SK-N-SH treated with all-trans-retinoic acid at 6 μM for 48 hours (cell line): ENCODE results near the gene ERN1.

ENCODE experiments used
- ATAC-seq: fragments of 200-7000 bp; cut with Tn5 transposase; 3 replicates; pipeline ENCODE4 v1.9.1; 2020; ENCODE audit warnings: mild to moderate bottlenecking, moderate library complexity
- ARNTL ChIP-seq: fragments of 450-650 bp; formaldehyde crosslinking; IDR thresholded peaks from 2 replicates; pipeline ENCODE4 v1.5.0; 2020; ENCODE audit warnings: low read depth, mild to moderate bottlenecking, moderate library complexity, borderline replicate concordance
- BACH2 ChIP-seq: fragments of 250-450 bp; sonication (Bioruptor Pico); IDR thresholded peaks from 2 replicates; pipeline ENCODE4 v1.9.0; 2021; ENCODE audit warnings: mild to moderate bottlenecking, borderline replicate concordance
- CREB5 ChIP-seq: fragments of 250-450 bp; sonication (Bioruptor Pico); IDR thresholded peaks from 2 replicates; pipeline ENCODE4 v1.5.1; 2020; ENCODE audit warnings: low read depth, mild to moderate bottlenecking, moderate library complexity
- CSDC2 ChIP-seq: fragments of 250-450 bp; sonication (Bioruptor Pico); IDR thresholded peaks from 2 replicates; pipeline ENCODE4 v1.5.0; 2020; ENCODE audit warnings: mild to moderate bottlenecking, moderate library complexity
- CSRNP3 ChIP-seq: fragments of 250-450 bp; sonication (Bioruptor Pico); IDR thresholded peaks from 2 replicates; pipeline ENCODE4 v1.5.1; 2021; ENCODE audit warnings: mild to moderate bottlenecking, moderate library complexity
- GLIS3 ChIP-seq: fragments of 250-450 bp; sonication (Bioruptor Pico); IDR thresholded peaks from 2 replicates; pipeline ENCODE4 v1.5.0; 2020; ENCODE audit warnings: mild to moderate bottlenecking, moderate library complexity
- ISL1 ChIP-seq: fragments of 250-450 bp; sonication (Bioruptor Pico); IDR thresholded peaks from 2 replicates; pipeline ENCODE4 v2.1.2; 2022; ENCODE audit warnings: mild to moderate bottlenecking, moderate library complexity
- OSR1 ChIP-seq: fragments of 250-450 bp; sonication (Bioruptor Pico); IDR thresholded peaks from 2 replicates; pipeline ENCODE4 v1.8.0; 2022; ENCODE audit warnings: moderate library complexity, mild to moderate bottlenecking, inconsistent platforms
- POU6F1 ChIP-seq: fragments of 250-450 bp; sonication (Bioruptor Pico); IDR thresholded peaks from 2 replicates; pipeline ENCODE4 v1.8.0; 2021; ENCODE audit warnings: low read depth, mild to moderate bottlenecking, moderate library complexity, borderline replicate concordance
- PPARA ChIP-seq: fragments of 250-450 bp; sonication (Bioruptor Pico); IDR thresholded peaks from 2 replicates; pipeline ENCODE4 v1.5.0; 2020; ENCODE audit warnings: mild to moderate bottlenecking, borderline replicate concordance
- SNAI2 ChIP-seq: fragments of 250-450 bp; sonication (Bioruptor Pico); IDR thresholded peaks from 2 replicates; pipeline ENCODE4 v1.5.0; 2020; ENCODE audit warnings: mild to moderate bottlenecking, moderate library complexity
- TCF4 ChIP-seq: fragments of 250-450 bp; sonication (Bioruptor Pico); IDR thresholded peaks from 2 replicates; pipeline ENCODE4 v1.8.0; 2021; ENCODE audit warnings: mild to moderate bottlenecking, moderate library complexity, borderline replicate concordance
- ZC3H10 ChIP-seq: fragments of 250-450 bp; sonication (Bioruptor Pico); IDR thresholded peaks from 2 replicates; pipeline ENCODE4 v1.5.1; 2021; ENCODE audit warnings: mild to moderate bottlenecking, moderate library complexity
- ZFP3 ChIP-seq: fragments of 250-450 bp; sonication (Bioruptor Pico); IDR thresholded peaks from 2 replicates; pipeline ENCODE4 v1.5.0; 2020; ENCODE audit warnings: mild to moderate bottlenecking, moderate library complexity
- ZFP30 ChIP-seq: fragments of 450-650 bp; formaldehyde crosslinking; IDR thresholded peaks from 2 replicates; pipeline ENCODE4 v1.5.0; 2022; ENCODE audit warnings: mild to moderate bottlenecking, moderate library complexity
- ZNF565 ChIP-seq: fragments of 450-650 bp; formaldehyde crosslinking; conservative IDR thresholded peaks from 2 replicates; pipeline ENCODE4 v1.5.0; 2020; ENCODE audit warnings: low read depth, mild to moderate bottlenecking, moderate library complexity
- ZNF70 ChIP-seq: fragments of 450-650 bp; formaldehyde crosslinking; IDR thresholded peaks from 2 replicates; pipeline ENCODE4 v1.5.0; 2020; ENCODE audit warnings: mild to moderate bottlenecking, moderate library complexity
- ZNF8 ChIP-seq: fragments of 450-650 bp; formaldehyde crosslinking; IDR thresholded peaks from 2 replicates; pipeline ENCODE4 v1.5.0; 2020; ENCODE audit warnings: mild to moderate bottlenecking, moderate library complexity
- TF ChIP-seq, protein P1 (sequence below): fragments of 250-450 bp; sonication (Bioruptor Pico); IDR thresholded peaks from 2 replicates; pipeline ENCODE4 v1.8.0; 2020; ENCODE audit warnings: mild to moderate bottlenecking, moderate library complexity, borderline replicate concordance
- TF ChIP-seq, protein P2 (sequence below): fragments of 250-450 bp; sonication (Bioruptor Pico); IDR thresholded peaks from 2 replicates; pipeline ENCODE4 v1.5.0; 2020; ENCODE audit warnings: mild to moderate bottlenecking, moderate library complexity

Gene ERN1

GRCh38 chr17:64084940-64085649, 44.8 kb downstream of the ERN1 start:
- no peak for ATAC-seq
- TF ChIP-seq CSRNP3 (CRISPR knock-in tag), result no peak
- no peak for TF ChIP-seq ZNF565 (CRISPR knock-in tag)
- no peak for TF ChIP-seq ISL1 (CRISPR knock-in tag)
- TF ChIP-seq ZC3H10 (CRISPR knock-in tag), result no peak
- no peak for TF ChIP-seq ZNF8 (CRISPR knock-in tag)
- no peak for TF ChIP-seq TCF4 (CRISPR knock-in tag)
- no peak for TF ChIP-seq OSR1 (CRISPR knock-in tag)
- TF ChIP-seq GLIS3 (CRISPR knock-in tag), result no peak
- no peak for TF ChIP-seq SNAI2 (CRISPR knock-in tag)
- TF ChIP-seq PPARA (CRISPR knock-in tag), result no peak
- TF ChIP-seq, protein P1, sequence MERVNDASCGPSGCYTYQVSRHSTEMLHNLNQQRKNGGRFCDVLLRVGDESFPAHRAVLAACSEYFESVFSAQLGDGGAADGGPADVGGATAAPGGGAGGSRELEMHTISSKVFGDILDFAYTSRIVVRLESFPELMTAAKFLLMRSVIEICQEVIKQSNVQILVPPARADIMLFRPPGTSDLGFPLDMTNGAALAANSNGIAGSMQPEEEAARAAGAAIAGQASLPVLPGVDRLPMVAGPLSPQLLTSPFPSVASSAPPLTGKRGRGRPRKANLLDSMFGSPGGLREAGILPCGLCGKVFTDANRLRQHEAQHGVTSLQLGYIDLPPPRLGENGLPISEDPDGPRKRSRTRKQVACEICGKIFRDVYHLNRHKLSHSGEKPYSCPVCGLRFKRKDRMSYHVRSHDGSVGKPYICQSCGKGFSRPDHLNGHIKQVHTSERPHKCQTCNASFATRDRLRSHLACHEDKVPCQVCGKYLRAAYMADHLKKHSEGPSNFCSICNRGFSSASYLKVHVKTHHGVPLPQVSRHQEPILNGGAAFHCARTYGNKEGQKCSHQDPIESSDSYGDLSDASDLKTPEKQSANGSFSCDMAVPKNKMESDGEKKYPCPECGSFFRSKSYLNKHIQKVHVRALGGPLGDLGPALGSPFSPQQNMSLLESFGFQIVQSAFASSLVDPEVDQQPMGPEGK, result no peak
- no peak for TF ChIP-seq ARNTL (CRISPR knock-in tag)
- TF ChIP-seq, protein P2, sequence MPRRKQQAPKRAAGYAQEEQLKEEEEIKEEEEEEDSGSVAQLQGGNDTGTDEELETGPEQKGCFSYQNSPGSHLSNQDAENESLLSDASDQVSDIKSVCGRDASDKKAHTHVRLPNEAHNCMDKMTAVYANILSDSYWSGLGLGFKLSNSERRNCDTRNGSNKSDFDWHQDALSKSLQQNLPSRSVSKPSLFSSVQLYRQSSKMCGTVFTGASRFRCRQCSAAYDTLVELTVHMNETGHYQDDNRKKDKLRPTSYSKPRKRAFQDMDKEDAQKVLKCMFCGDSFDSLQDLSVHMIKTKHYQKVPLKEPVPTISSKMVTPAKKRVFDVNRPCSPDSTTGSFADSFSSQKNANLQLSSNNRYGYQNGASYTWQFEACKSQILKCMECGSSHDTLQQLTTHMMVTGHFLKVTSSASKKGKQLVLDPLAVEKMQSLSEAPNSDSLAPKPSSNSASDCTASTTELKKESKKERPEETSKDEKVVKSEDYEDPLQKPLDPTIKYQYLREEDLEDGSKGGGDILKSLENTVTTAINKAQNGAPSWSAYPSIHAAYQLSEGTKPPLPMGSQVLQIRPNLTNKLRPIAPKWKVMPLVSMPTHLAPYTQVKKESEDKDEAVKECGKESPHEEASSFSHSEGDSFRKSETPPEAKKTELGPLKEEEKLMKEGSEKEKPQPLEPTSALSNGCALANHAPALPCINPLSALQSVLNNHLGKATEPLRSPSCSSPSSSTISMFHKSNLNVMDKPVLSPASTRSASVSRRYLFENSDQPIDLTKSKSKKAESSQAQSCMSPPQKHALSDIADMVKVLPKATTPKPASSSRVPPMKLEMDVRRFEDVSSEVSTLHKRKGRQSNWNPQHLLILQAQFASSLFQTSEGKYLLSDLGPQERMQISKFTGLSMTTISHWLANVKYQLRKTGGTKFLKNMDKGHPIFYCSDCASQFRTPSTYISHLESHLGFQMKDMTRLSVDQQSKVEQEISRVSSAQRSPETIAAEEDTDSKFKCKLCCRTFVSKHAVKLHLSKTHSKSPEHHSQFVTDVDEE, result no peak
- no peak for TF ChIP-seq CREB5 (CRISPR knock-in tag)
- TF ChIP-seq BACH2, result no peak
- TF ChIP-seq ZNF70 (CRISPR knock-in tag), result no peak

DNA sequence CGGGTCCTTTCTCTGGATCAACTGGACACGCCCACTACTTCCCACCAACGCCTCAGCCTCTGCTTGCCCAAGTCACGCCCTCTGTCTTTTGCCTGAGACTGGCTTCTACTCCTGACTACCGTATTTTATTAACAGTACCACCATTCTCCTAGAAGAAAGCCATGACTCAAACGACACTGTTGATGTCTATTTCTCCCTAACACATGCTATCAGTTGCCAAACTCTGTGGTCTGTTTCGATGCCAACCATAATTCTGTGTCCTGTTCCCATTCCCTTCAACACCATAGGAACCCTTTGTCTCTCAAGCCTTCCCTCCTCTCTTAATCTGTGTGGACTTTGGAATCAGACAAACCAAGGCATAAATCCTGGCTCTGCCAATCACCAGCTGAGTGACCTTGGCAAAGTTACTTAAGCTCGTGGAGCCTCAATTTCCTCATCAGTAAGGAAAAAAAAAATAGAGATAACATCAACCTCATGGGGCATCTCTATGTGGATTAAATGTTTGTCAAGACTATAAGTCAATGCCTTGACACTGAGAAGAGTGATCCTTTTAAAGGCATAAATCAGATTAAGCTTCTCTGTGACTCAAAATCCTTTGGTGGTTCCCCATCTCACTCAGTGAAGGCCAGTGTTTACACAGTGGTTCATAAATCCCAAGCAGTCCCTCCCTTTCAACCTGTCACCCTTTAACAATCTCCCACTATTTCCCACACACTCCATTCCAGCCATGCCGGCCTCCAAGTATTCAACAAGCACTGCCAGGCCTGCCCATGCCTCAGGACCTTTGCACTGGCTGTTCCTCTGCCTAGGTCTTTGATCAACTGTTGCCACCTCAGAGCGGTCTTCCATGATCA, 45.6 kb downstream of the ERN1 start:
- TF ChIP-seq OSR1 (CRISPR knock-in tag), result no peak
- no peak for TF ChIP-seq GLIS3 (CRISPR knock-in tag)
- TF ChIP-seq ZNF70 (CRISPR knock-in tag), result no peak
- no peak for TF ChIP-seq ARNTL (CRISPR knock-in tag)
- TF ChIP-seq BACH2, result no peak
- TF ChIP-seq, protein P1, result no peak
- no peak for TF ChIP-seq ZFP3 (CRISPR knock-in tag)
- TF ChIP-seq PPARA (CRISPR knock-in tag), result no peak
- no peak for TF ChIP-seq ZNF565 (CRISPR knock-in tag)
- no peak for TF ChIP-seq POU6F1 (CRISPR knock-in tag)
- TF ChIP-seq CSRNP3 (CRISPR knock-in tag), result no peak
- TF ChIP-seq SNAI2 (CRISPR knock-in tag), result no peak
- TF ChIP-seq ZFP30 (CRISPR knock-in tag), result no peak
- no peak for TF ChIP-seq CSDC2 (CRISPR knock-in tag)
- no peak for TF ChIP-seq CREB5 (CRISPR knock-in tag)
- ATAC-seq, result no peak
